Measurements from ENCODE around the gene DHFR.
"Not testable (repeated sequence)": the region's sequence is repeated elsewhere in the genome, so short reads cannot be mapped to it uniquely, and the experiment has no call there.

The DHFR gene

DNA sequence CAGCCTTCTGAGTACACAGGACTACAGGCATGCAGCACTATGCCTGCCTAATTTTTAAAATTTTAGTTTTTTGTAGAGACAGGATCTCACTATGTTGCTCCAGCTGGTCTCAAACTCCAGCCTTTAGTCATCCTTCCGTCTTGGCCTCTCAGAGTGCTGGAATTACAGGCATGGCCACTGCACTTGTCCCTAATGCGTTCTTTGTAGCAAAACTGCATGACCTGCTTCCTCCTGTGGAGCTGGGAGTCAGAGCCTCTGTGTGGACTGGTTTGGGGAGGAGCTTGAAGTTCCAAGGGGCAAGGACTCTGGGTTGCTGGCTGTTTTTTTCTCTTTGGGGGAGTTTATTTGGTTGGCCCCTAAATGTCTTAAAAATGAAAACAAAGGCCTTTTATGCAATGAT, 62.0 kb downstream of the DHFR start:
- no peak for DNase-seq (ENCODE audit: low spot score)

GRCh38 chr5:80592105-80592504, 62.7 kb downstream of the DHFR start:
- no peak for DNase-seq (ENCODE audit: low spot score)

GRCh38 chr5:80591352-80591751, 63.4 kb downstream of the DHFR start:
- no peak for DNase-seq (ENCODE audit: low spot score)

- no peak for DNase-seq (ENCODE audit: low spot score)
These were observed 64.0 kb downstream of the DHFR start for GRCh38 chr5:80590766-80591165.

- no peak for DNase-seq (ENCODE audit: low spot score)
These were observed 65.8 kb downstream of the DHFR start for GRCh38 chr5:80588858-80589540.

DNA sequence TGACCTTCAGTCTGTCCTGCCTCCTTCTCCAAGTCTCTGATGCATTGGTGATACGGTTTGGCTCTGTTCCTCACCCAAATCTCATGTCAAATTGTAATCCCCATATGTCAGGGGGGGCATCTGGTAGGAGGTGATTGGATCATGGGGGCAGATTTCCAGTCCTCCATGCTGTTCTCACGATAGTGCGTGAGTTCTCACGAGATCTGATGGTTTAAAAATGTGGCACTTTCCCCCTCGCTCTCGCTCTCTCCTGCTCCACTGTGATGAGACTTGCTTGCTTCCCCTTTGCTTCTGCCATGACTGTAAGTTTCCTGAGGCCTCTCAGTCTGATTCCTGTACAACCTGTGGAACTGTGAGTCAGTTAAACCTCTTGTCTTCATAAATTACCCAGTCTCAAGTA, 70.0 kb downstream of the DHFR start:
- DNase-seq (ENCODE audit: low spot score) = no peak

GRCh38 chr5:80580291-80580690, 74.5 kb downstream of the DHFR start:
- DNase-seq (ENCODE audit: low spot score) = not testable (repeated sequence)

- DNase-seq (ENCODE audit: low spot score) = no peak
These were observed 75.7 kb downstream of the DHFR start for GRCh38 chr5:80579050-80579449.

DNA sequence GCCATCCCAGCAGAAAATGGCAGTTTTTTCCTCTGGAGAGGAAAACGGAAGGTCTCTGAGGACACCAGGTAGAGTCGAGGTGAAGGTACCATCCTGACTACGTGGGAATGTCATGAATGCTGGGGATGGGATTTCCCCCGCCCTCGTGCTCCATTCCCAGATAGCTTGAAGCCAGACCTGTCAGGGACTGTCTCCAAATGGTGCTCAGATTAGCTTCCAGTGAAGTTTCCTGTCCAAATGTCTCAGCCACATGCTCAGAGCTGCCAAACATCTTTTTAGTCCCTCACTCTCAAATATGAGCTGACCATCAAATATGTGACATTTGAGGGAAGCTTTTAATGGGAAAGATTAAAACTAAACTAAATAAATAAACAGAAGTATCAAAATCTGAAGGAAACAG, 77.1 kb downstream of the DHFR start:
- DNase-seq (ENCODE audit: low spot score) = no peak

GRCh38 chr5:80576383-80576782, 78.4 kb downstream of the DHFR start:
- DNase-seq (ENCODE audit: low spot score) = no peak

Data from kidney capillary endothelial cell (primary cell).